ENCODE results near the gene NT5C1B.

NT5C1B gene

DNA sequence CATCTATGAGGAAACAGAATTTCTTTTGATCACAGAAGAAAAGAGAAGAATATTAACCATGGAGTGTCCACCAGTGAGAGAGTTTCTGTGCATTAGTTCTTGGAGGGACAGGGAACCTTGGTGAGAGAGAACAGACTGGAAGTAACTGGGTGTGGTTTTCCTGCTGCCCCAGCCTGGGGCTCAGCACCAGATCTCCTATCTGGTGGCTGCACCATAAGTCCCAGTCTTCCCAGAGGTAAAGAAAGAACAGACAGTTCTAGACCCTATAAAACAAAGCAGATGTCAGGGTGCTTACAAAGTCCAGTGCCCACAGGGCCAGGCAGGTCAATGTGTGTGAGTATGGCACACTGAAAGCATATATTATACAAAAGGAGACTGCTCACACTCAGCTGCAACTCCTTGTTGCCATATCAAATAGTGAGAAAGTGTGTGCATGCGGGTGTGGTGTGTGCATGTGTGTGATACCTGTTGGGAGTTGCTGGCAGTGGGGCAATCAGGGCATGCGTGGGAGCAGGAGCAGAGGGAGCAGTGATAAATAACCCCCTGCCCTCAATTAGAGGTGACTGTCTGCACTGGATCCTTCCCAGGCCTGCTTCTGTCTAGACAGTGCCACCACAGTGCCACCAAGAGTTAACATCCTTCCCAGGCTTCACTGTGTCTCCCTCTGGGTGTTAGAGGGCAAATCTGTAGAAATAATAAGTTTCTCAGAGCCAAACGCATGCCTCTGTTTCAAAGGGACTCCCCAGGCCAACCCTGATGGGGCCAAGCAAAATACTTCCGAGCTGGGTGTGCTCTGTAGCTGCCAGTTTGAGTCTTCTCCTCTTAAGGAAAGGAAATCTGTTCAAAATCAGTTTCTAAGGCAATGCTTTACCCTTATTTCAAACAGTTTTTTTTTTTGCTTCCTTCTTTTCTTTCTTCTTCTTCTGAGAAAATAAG lies 74.6 kb downstream of the NT5C1B start:
- DNase-seq: no peak
